HG02642 (cell line): Measurements from ENCODE around the gene CNTNAP3B.
"Not testable (repeated sequence)": the region's sequence is repeated elsewhere in the genome, so short reads cannot be mapped to it uniquely, and the experiment has no call there.

ENCODE experiments used
- ATAC-seq: cut with Tn5 transposase; IDR thresholded peaks from one replicate; pipeline ENCODE4 v1.9.1; 2021; ENCODE audit warnings: mild to moderate bottlenecking; ENCODE audit not compliant: unreplicated experiment, poor library complexity

Gene CNTNAP3B

GRCh38 chr9:42129073-42129729 lies at the start of gene CNTNAP3B:
Gene CNTNAP3B (minus strand): TSS chr9:42129426. CDS start chr9:42129094, 332 bp downstream.
- not testable (repeated sequence) for ATAC-seq

DNA sequence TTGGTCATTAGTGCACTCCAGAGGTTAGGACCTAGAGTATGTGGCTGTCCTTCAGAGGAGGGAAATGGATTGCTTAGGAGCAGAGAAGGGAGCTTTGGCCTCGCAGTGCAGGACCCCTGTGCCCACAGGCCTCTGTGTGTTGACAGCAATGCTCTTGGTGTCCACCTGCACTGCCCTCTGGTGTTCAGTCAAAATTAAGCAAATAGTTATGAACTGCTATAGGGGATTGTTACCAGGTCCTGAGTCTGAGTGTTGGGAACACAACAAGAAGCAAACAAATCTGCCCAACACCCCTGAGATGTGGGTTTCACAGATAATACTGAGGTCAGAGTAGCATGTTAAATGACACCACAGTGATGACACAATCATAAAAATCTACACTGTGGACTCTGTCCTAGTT lies 31.1 kb upstream of the CNTNAP3B start:
- ATAC-seq, result not testable (repeated sequence)

GRCh38 chr9:42127056-42127841 lies 2.0 kb downstream of the CNTNAP3B start:
- not testable (repeated sequence) for ATAC-seq

- ATAC-seq, result not testable (repeated sequence)
Observed at GRCh38 chr9:42121007-42121406, 8.2 kb downstream of the CNTNAP3B start.

- ATAC-seq, result not testable (repeated sequence)
Observed at GRCh38 chr9:42095929-42096328, 33.3 kb downstream of the CNTNAP3B start.

DNA sequence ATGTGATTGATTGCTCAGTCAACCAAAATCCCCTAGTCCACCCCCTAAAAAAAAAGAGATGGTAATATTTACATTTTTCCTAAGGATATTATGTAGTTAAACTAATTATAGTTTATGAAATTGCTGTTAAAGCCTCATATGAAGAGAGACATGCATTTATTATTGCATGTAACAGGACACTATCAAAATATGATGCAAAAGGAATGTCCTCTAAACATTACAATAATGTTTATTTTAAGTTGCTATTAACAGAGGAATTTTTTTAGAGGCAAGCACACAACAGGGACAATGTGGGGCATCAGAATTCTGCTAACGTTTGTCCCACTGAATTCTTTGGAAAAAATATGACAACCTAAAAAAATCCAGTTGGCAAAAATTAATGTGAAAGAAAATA lies 44.7 kb downstream of the CNTNAP3B start:
- not testable (repeated sequence) for ATAC-seq

GRCh38 chr9:42083877-42084558 lies 45.2 kb downstream of the CNTNAP3B start:
- not testable (repeated sequence) for ATAC-seq

DNA sequence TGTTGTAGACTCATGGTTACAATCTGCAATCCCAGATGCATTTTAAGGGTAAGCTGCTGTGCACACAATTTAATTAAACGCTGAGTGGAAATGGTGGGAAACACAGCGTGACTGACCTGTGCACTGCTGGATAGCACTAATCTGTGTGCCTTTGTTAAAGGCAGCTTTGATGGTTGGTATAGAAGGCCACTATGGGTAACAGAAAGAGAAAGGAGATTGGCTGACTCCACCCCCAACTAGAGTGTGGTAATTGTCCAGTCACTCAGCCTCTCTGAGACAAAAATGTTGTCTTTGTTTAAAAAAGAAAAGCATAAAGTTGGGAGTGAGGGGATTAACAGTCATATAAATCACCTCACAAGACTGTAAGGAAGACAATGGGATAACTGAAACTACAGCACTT lies 48.9 kb downstream of the CNTNAP3B start:
- not testable (repeated sequence) for ATAC-seq

- ATAC-seq, result not testable (repeated sequence)
Observed at GRCh38 chr9:42074868-42075267, 54.4 kb downstream of the CNTNAP3B start.

- ATAC-seq, result not testable (repeated sequence)
Observed at GRCh38 chr9:42071026-42071425, 58.2 kb downstream of the CNTNAP3B start.

DNA sequence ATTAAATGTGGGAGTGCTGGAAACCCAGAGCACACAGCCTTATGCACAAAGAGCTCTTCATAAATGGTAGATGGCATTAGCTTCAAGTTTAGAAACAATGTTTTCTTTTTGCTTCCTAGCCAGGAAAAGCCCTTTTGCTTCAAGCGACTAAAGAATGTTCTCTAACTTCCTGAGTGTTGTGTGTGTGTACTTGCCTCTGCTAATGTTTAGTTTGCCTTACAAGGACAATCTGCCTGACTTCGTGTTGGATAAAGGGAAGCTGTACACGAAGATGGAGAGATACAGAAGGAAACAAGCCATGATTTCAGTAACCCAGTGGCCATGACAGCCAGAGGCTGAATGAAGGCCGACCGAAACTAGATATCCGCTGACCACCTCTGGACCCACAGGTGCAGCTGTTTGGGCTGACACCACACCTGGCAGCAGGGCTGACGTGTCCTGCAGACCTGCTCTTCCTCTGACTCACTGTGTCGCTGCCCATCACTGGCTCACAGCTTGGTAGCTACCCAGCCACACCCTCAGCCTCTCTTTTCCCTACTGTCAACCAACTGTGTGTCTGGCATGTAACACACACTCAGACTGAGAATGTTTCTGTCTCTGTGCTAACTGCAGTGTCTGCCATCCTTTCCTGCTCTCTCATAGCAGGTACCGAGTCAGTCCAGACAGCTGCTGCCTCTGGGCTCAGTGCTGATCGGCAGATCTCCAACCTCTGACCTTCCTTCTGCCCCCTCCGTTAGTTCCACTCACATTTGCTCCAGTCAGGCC lies 59.0 kb downstream of the CNTNAP3B start:
- not testable (repeated sequence) for ATAC-seq

- ATAC-seq, result not testable (repeated sequence)
Observed at GRCh38 chr9:42053874-42054273, 75.4 kb downstream of the CNTNAP3B start.

DNA sequence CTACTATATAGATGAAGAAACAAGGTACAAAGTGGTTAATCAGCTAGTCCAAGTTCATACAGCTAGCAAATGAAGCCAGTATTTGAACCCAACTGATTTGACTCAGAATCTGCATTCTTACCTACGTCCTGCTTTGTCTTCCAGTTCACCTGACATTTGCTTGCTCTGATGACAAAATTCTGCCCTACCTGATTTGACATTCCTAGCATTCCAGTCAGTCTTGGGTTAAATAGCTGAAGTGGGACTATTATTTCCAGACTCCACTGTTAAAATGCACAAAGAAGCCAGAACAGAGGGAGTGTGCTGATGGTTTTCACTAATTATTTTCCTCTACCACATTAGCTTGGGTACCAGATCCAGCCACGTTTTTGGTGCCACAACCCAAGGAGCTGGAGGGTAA lies 78.5 kb downstream of the CNTNAP3B start:
- not testable (repeated sequence) for ATAC-seq

GRCh38 chr9:42044422-42045010 lies 84.7 kb downstream of the CNTNAP3B start:
- not testable (repeated sequence) for ATAC-seq

GRCh38 chr9:42033541-42033940 lies 95.7 kb downstream of the CNTNAP3B start:
- not testable (repeated sequence) for ATAC-seq

DNA sequence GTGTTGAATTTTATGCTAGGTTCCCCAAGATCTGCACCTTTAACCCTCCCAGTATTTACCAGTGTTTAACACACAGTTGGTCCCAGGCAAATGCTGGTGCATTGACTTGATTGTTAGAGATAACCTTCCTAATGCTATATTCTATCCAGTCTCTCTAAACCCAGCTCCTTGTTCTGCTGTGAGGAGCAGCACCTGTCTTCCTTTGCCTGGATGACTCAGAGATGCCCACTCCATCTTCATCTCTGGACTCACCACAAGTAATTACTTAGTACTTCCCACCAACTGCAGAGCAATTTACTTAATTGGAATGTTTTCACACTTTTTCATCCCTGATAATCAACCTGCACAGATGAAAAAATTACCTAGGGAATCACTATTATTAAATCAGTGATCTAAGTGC lies 108.6 kb downstream of the CNTNAP3B start:
- ATAC-seq, result not testable (repeated sequence)

- not testable (repeated sequence) for ATAC-seq
Observed at GRCh38 chr9:42018220-42018922, 110.9 kb downstream of the CNTNAP3B start.

DNA sequence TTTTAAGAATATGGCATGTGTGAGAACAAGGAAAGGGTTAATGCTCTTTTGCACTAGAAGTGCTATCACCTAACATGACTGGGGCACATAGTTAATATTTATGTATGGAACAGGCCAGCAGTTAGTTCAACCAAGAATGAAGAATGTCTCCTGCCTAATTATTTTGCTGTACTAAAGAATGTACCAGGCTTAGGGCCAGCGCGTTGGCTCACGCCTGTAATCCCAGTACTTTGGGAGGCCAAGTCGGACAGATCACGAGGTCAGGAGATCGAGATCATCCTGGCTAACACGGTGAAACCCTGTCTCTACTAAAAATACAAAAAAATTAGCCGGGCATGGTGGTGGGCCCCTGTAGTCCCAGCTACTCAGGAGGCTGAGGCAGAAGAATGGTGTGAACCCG lies 114.9 kb downstream of the CNTNAP3B start:
- not testable (repeated sequence) for ATAC-seq

DNA sequence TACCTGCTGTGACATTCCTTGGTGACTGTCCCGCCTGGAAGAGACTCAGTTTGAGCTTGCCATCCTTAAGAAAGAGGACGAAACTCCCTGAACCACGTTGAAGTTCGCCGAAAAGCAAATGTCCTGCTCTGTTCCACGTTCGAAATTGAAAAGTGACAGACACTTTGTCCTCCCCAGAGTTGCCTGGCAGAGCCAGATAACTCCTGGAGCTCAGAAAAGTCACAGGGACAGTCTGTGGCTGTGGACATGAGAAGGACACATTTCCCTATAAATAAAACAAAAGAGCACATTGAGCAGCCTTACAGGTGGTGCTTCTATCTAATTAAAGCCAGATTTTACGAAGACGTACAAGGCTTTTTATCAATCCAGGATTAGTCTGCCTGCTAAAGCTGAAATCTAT lies 137.6 kb downstream of the CNTNAP3B start:
- ATAC-seq, result not testable (repeated sequence)
